ENCODE results near the gene CHRDL2.
"Not testable (repeated sequence)": the region's sequence is repeated elsewhere in the genome, so short reads cannot be mapped to it uniquely, and the experiment has no call there.

CHRDL2 gene, protein sequence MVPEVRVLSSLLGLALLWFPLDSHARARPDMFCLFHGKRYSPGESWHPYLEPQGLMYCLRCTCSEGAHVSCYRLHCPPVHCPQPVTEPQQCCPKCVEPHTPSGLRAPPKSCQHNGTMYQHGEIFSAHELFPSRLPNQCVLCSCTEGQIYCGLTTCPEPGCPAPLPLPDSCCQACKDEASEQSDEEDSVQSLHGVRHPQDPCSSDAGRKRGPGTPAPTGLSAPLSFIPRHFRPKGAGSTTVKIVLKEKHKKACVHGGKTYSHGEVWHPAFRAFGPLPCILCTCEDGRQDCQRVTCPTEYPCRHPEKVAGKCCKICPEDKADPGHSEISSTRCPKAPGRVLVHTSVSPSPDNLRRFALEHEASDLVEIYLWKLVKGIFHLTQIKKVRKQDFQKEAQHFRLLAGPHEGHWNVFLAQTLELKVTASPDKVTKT

DNA sequence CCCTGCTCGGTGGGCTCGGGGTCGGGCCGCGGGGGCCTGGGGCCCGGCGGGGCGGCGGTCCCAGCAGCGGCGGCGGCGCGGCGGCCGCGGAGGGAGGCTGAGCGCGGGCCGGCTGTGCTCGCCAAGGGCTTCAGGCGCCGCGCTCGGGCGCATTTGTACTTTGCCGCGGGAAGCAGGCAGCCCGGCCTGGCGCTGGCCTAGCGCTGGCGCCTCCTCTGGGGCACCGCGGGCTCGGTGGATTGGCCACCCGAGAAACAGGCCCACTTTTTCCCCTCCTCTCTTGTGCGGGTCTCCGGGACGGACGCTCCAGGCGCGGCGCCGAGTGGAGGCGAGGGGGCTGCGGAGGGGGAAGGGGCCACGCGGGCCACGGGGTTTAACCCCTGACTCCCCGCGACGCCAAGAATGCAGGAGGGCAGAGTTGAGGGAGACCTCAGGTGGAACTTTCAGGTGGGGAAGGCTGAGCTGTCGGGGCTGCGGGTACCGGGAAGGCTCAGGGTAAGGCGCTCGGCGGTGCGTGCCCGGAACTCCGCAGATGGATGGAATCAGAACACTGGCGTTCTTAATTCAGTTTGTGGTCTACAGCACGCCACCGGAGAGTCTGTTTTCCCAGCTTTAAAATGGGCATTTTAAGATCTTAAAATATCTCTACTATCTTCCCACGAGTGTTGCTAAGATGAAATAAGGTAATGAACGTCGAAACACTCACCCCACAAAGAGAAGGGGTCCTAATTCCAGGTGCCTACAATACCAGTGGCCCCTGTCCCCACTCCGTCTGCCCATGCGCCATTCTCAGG, at the start of gene CHRDL2:
Gene CHRDL2, minus strand, starts transcription at position 126 of the 794 bp plus-strand sequence. CDS start 538 bp downstream, outside the sequence.
- peak; percentile 53 for DNase-seq (ENCODE audit: low spot score)

DNA sequence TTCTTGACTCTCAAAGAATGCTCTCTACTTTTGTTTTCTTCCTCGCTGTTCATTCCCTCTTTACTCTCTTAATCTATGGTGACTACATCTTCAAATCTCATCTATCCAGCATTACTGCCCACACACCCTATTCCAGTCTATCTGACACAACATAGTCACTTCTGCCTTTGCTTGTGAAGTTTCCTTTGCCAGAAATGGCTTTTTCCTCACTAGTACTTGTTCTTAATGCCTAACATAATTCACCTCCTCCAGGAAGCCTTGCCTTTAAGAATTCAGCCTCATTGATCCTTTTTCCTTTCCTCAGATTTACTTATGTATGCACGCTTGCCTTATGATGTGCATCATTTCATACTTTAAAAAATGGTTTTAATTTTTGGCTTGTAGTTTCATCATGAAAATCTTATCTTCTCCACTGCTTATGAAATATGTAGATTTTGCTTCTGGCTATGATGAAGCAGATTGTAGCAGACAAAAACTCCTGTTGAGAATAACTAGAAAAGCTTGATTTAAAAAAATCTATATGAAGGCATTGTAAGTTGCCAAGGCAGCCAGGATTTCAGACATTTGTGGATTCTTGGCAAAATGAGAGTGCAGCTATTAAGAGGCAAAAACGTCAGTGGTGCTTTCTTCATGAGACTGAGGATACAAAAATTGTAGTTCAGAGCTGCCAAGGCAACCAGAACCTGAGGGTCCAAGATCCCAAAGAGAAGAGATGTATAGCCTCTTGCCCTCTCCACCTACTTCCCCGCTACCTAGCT, 49.2 kb upstream of the CHRDL2 start:
- no peak for DNase-seq (ENCODE audit: low spot score)

DNA sequence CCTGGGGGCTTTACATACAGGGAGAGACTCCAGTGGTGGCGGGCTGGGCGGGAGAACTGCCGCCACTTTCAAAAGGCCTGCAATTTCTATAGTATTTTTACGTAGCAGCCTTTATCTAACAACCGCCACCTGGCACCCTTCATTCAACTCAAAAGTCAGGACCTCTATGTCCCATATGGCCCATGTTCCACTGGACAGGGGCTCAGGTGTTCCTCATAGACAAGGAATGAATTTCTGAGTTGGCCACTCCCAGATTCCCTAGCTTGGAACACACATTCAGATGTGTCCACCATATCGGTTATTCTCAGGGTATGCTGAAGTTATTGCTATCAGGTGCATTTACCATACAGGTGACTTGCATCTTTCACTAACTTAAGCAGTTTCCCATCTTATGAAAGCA, 47.4 kb upstream of the CHRDL2 start:
- DNase-seq (ENCODE audit: low spot score), result no peak

DNA sequence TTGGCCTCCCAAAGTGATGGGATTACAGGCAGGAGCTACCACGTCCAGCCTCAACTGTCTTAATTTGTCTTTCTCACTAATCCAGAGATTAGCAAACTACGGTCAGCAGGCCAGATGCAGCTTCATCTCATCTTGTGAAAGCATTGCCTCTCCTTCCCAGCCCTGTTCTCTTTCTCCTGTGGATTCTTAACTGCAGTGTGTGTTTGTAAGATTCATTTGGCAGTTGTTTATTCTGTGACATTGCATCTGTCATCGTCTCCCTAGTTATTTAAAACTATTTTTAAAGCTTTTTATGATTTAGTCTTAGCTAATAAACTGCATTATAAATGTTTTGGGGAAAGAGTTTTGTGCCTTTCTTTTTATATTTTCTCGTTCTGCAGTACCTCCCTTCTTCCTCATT, 46.7 kb upstream of the CHRDL2 start:
- DNase-seq (ENCODE audit: low spot score), result no peak

DNA sequence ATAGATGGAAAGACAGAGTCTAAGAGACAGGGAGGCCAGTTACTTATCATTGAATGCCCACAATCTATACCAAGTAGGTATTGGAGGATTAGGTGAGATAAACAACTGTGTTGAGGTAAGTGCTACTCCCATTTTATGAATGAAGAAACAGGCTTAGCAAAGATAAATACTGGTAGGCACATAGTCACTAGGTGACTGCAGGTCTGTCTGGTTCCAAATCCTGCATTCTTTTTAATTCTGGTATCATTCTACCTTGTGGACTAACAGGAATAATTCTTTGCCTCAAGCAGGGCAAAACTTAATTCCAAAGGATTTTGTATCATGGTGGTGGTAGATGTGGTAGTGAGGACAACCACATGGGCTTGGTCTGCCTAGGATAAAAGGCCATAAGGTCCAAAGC, 45.8 kb upstream of the CHRDL2 start:
- DNase-seq (ENCODE audit: low spot score), result no peak

DNA sequence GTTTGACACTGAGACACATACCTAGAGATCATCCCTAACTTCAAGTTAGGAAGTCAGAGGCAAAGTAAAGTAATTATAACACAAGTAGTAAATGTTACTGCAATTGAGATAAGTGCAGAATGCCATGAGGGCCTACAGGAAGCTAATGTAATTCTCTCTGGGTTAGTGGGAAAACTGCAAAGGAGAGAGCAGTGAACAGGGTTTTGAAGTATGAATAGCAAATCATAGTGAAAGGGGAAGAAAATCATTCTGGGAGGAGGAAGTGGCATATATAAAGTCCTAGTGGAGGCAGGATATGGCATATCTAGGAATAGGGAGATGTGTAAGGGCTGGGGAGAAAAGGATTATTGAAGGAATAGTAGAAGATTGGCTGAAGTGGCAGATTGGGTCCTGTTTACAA, 45.3 kb upstream of the CHRDL2 start:
- DNase-seq (ENCODE audit: low spot score), result no peak

DNA sequence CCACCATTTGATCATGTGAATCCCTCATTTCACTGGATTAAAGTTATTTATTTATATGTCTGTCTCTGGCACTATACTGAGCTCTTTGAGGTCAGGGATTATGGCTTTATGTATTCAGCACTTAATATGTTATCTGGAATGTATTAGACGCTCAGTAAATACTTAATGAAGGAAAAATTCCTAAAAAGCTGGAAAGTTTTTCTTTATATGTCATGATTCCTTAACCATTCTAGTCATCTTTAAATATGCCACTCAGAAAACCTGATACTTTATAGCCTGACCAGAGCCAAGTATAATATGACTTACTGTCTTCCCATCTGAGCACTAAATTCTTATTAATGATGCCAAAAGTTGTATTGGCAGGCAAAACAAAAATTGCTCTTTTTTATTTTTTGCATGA, 44.5 kb upstream of the CHRDL2 start:
- no peak for DNase-seq (ENCODE audit: low spot score)

DNA sequence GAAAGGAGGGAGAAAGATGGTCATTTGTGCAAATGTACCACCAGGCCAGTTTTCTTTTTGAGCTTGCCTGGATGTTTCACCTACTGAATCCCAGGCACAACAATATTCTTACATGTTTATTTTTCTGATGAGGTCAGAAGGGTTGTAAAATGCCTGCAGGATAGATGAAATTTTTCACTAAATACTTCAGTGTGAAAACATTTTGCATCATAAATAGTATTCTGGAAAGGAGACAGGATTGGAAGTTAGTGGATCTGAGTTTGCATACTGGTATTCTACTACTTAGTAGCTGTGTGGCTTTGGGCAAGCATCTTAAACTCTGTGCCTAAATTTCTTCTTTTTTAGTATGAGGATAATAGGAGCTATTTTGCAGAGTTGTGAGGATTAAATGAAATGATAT, 42.2 kb upstream of the CHRDL2 start:
- no peak for DNase-seq (ENCODE audit: low spot score)

DNA sequence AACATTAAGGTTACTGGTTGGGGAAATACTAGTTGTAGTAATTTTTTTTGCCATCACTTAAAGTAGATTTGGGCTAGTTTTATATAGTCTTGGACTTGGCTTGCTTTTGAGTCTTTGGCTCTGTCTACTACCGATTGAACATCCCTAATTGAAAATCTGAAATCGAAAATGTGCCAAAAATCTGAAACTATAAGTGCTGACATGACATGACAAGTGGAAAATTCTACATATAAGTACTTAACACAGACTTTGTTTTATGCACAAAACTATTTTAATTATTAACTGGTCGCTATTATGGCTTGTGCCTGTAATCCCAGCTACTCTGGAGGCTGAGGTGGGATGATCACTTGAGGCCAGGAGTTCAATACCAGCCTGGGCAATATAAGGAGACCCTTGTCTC, 39.9 kb upstream of the CHRDL2 start:
- no peak for DNase-seq (ENCODE audit: low spot score)

DNA sequence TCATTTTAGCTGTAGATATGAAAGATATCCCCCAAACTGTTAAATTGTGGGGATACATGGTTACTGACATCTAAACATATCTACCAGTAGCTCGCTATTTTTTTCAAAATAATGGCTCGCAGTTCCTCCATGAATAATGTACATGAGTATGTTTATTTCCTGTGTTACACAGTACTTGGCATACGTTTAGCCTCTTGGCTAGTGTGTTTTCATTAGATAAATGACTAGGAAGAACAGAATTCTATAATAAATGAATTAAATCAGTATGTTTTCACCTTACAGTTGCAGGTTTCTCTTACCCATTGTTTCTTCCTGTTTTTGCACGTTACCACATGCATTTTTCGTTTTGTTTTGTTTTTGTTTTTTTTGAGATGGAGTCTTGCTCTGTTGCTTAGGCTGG, 39.2 kb upstream of the CHRDL2 start:
- DNase-seq (ENCODE audit: low spot score), result no peak

DNA sequence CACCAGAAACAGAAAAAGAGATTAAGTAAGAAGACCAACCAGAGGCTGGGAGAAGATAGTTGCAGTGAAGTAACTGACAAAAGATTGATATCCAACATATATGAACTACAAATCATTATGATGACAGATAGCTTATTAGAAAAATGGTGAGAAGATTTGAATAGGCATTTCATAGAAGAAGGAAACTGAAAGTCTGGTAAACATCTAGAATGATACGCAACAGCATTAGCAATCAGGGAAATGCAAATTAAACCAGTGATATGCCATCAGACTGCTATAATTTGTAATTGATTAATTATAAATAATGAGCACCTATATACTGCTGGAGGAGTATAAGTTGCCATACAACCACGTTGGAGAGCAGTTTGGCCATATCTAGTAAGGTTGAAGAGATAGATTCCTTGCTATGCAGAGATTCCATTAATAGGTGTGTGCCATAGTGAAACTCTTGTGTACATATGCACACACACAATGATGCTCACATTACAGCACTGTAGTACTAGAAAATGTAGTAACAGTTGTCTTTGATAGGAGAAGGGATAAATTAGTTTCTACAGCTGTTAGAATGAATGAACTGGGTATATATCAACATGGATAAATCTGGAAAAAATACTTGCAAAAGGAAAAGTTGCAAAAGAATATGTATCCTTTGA, 38.0 kb upstream of the CHRDL2 start:
- no peak for DNase-seq (ENCODE audit: low spot score)

DNA sequence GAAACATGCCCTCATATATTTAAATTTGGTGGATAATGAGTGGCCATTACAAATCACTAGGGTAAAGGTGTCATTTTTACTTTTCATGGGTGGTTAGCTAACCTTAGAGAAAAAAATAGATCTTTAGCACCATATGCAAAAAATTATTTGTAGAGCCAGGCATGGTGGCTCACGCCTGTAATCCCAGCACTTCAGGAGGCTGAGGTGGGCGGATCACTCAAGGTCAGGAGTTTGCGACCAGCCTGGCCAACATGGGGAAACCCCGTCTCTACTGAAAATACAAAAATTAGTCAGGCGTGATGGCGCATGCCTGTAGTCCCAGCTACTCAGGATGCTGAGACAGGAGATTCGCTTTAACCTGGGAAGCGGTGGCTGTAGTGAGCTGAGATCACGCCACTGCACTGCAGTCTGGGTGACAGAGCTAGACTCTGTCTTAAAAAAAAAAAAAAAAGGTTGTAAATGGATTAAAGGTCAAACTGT, 37.0 kb upstream of the CHRDL2 start:
- DNase-seq (ENCODE audit: low spot score), result not testable (repeated sequence)

DNA sequence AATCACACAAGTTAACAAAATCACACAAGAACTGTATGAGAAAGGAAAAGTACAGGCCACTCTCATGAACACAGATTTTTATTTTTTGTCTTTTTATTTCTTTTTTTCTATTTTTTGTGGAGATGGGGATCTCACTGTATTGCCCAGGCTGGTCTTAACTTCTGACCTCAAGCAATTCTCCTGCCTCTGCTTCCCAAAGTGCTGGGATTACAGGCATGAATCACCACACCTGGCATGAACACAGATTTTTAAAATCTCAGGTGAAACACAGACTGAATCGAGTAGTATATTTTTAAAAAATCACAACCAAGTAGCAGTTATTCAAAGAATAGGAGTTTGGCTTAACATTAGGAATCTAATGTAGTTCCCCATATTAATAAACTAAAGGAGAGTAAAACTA, 35.7 kb upstream of the CHRDL2 start:
- DNase-seq (ENCODE audit: low spot score), result no peak

DNA sequence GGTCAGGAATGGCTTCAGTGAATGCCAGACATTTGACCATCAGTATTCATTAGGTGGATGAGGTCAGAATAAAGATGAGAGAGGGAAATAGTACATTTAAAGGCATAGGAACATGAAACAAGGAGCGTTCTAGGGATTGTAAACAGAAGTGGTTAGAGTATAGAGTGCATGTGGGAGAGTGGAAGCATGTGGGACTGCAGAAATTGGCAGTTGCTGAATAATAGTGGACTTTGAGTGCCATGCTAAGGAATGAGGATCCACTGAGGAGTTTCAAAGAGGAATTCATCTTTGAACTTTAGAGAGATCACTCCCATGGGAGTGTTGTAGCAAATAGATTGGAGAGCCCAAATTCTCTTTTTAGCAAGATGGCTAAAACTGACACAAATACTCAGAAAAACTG, 25.3 kb upstream of the CHRDL2 start:
- DNase-seq (ENCODE audit: low spot score), result no peak

DNA sequence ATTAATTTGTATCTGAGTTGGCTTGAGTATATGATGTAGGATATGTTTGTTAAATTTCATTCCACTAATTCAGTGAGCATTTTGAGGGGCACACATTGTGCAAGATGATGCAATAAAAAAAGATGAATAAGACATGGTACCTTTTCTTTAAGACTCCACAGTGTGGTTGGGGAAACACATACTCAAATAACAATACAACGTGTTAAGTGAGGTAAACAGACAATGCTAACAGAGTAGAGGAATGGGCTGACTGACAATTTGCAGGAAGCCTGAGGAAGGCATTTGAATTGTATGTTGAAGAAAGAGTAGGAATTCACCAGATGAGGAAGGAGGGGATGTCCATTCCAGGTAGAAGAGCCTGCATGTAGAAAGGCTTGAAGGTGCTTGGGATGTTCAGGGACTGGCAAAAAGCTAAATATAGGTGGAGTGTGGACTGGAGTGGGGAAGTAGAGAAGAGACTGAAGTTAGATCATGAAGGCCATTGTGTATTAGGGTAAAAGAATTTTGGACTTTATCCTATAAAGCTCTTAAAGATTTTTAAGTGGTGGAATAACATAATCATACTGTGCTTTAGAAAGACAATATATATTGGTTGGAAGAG, 24.3 kb upstream of the CHRDL2 start:
- no peak for DNase-seq (ENCODE audit: low spot score)

DNA sequence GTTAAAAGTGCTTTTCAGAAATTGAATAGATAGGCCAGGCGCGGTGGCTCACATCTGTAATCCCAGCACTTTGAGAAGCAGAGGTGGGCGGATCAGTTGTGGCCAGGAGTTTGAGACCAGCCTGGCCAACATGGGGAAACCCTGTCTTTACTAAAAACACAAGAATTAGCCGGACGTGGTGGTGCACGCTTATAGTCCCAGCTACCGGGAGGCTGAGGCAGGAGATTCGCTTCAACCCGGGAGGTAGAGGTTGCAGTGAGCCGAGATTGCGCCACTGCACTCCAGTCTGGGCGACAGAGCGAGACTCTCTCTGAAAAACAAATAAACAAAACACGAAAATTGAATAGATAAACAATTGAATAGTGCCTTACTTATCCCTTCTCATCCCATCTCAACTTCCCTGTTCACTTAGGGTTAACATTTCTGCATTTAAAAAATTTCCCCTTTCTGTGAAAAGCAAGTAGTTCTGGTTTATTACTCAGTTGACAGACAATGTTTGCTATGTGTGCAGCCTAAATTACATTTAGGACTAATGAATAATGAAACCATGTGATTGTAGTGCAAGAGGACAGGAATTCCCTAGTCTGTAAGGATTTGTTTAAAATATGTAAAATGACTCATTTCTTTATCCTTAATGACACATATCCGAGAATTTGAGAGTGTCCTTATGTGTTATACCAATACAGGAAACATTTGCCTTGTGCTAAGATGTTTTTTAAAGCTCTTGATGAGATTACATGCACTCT, 23.5 kb upstream of the CHRDL2 start:
- peak; percentile 84 for DNase-seq (ENCODE audit: low spot score)

DNA sequence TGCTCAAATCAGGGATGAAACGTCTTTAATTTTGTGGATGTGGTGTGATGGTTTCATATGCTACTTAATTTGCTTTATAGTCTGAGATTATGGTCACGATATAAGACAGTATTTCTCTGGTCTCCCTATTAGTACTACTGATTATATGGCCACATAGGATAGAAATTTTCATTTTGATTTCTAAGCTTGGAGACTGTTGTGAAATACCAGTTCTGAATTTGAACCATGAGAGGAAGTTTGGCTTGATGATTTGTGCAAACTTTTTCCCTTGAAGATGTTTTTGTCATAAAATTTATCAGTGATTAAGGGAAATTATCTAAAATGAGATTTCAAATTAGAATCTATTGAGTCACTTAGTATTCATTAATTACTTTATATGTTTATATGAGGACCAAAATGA, 20.1 kb upstream of the CHRDL2 start:
- no peak for DNase-seq (ENCODE audit: low spot score)

DNA sequence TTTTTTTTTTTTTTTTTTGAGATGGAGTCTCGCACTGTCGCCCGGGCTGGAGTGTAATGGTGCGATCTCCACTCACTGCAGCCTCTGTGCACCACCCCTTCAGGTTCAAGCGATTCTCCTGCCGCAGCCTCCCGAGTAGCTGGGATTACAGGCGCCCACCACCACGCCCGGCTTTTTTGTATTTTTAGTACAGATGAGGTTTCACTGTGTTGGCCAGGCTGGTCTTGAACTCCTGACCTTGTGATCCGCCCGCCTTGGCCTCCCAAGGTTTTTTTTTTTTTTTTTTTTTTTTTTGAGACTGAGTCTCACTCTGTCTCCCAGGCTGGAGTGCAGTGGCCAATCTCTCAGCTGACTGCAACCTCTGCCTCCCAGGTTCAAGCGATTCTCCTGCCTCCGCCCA, 19.4 kb upstream of the CHRDL2 start:
- not testable (repeated sequence) for DNase-seq (ENCODE audit: low spot score)

DNA sequence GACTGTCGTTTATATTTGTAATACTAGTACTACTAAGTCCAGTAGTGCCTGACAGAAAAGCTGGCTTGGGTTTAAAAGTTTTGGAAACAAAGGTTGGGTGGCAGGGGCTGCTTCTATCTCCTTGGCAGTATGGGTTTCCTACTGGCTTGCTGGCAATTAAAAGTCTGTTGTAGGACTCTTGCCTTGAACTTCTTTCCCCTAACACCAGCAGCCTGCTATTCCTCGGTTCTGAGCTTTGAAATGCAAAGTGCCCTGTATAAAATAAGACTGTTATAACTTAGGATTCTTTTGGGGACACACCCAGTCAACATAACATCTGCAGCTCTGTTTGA, 18.7 kb upstream of the CHRDL2 start:
- DNase-seq (ENCODE audit: low spot score), result no peak

DNA sequence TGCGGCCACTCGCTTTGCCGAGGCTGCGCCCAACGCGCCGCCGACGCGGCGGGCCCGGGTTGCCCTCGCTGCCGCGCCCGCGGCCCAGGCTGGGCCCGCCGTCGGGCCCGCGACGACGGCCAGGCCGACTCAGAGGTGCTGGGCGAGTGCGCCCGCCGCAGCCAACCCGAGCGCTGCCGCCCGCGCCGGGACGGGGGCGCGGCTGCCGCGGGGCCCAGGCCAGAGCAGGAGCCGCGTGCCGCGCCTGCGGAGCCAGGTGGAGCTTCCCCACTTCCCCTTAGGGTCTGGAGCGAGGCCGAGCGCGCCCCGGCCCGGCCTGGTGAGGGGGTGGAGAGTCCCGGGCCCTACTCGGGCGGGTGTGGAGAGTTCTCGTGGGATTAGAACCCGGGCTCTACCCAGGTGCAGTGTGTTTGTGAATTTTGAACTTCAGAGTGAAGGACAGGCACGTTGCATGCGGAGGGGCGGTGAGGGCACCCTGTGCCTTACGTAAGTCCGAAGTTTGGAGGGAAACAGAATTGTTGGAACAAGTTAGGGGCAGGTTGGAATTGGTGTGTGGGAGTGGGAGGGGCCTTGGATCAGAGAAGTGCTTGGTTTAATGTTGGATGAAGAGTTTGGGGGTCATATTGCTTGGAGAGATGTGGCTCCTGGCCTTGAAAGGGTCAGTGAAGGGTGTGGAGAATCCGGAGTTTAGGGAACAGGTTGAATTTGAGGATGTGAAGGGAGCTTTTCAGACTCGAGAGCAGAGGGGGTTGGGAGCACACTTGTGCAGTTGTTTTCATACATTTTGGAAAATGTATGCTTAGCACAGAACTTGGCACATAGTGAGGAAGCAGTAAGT, 18.1 kb upstream of the CHRDL2 start:
- DNase-seq (ENCODE audit: low spot score), result peak; percentile 62
